Stimulated activated naive CD8-positive, alpha-beta T cell treated with anti-CD3 and anti-CD28 coated beads, Interleukin-15, amount 100 ng/mL, for 72 hours (primary cell): ENCODE data around the gene BLVRB.

Source experiments
- ATAC-seq: fragments of 150-1000 bp; cut with Tn5 transposase; 2 replicates; pipeline ENCODE4 v1.10.0; 2021; ENCODE audit warnings: mild to moderate bottlenecking, moderate library complexity
- DNase-seq, 2 donors: peaks; one replicate each; pipeline ENCODE4 v3.0.0; 2021 to 2022
- H3K27ac Mint-ChIP-seq, 2 donors: one replicate each; pipeline ENCODE4 v1.8.0; 2022; ENCODE audit warnings: mild to moderate bottlenecking in 2 of 2, mixed read lengths in 2 of 2, moderate library complexity in 2 of 2
- H3K27me3 Mint-ChIP-seq: one replicate; pipeline ENCODE4 v1.8.0; 2022; ENCODE audit warnings: mixed read lengths
- H3K4me1 Mint-ChIP-seq: one replicate; pipeline ENCODE4 v1.8.0; 2022; ENCODE audit warnings: mild to moderate bottlenecking, mixed read lengths
- H3K4me3 Mint-ChIP-seq, 2 donors: one replicate each; pipeline ENCODE4 v1.8.0; 2022; ENCODE audit warnings: mild to moderate bottlenecking in 2 of 2, mixed read lengths in 2 of 2, moderate library complexity in 1 of 2
- H3K9me3 Mint-ChIP-seq, 2 donors: one replicate each; pipeline ENCODE4 v1.8.0; 2022; ENCODE audit warnings: mixed read lengths in 2 of 2

BLVRB gene

GRCh38 chr19:40465557-40466218 lies at the start of gene BLVRB:
Gene BLVRB (minus strand): TSS chr19:40465745. CDS start chr19:40465688, 57 bp downstream.
- Mint-ChIP-seq H3K9me3 (no peaks in the 10 kb centered on the region), H3K4me1 (peaks cover 28% of the 10 kb centered on the region), H3K27me3 (peaks cover 9% of the 10 kb centered on the region), H3K27ac (peak within 1 kb of the TSS; percentile 68 to 93), H3K4me3 (peak within 1 kb of the TSS; percentile 84 to 87)
- ATAC-seq = peak; percentile 90
- DNase-seq = peak; percentile 99

GRCh38 chr19:40513741-40514315 lies 48.3 kb upstream of the BLVRB start:
- ATAC-seq (no peak), DNase-seq (no peak)
- H3K9me3 Mint-ChIP-seq = no peaks in the 10 kb centered on the region
- H3K4me1 Mint-ChIP-seq = peaks cover 8% of the 10 kb centered on the region
- H3K27ac Mint-ChIP-seq = no peak overlapping the region
- no peak overlapping the region for H3K4me3 Mint-ChIP-seq
- H3K27me3 Mint-ChIP-seq = peaks cover 62% of the 10 kb centered on the region

- Mint-ChIP-seq H3K4me3 (no peak overlapping the region), H3K27ac (no peak overlapping the region), H3K9me3 (no peaks in the 10 kb centered on the region), H3K4me1 (peaks cover 8% of the 10 kb centered on the region), H3K27me3 (peaks cover 67% of the 10 kb centered on the region)
- ATAC-seq (no peak), DNase-seq (no peak)
Observed at GRCh38 chr19:40513345-40513678, 47.8 kb upstream of the BLVRB start.

DNA sequence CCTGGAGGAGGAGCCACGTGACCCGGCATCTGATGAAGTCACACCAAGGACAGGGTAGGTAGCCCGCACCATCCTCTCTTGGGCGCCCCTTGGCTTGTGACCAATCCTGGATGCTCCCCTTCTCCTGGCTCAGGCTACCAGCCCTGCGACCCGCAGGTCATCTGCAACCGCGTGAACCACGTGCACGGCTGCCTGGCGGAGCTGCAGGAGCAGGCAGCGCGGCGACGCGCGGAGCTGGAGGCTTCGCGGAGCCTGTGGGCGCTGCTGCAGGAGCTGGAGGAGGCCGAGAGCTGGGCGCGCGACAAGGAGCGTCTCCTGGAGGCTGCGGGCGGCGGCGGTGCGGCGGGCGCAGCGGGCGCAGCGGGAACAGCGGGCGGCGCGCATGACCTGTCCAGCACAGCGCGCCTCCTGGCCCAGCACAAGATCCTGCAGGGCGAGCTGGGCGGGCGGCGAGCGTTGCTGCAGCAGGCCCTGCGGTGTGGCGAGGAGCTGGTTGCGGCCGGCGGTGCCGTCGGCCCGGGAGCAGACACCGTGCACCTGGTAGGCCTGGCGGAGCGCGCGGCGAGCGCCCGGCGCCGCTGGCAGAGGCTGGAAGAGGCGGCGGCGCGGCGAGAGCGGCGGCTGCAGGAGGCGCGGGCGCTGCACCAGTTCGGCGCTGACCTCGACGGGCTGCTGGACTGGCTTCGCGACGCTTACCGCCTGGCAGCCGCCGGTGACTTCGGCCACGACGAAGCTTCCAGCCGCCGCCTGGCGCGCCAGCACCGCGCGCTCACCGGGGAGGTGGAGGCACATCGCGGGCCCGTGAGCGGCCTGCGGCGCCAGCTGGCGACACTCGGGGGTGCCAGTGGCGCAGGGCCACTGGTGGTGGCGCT lies 47.2 kb upstream of the BLVRB start:
- ATAC-seq (no peak), DNase-seq (no peak)
- peak overlapping the region in 1 of 2 donors; percentile 66 for H3K4me3 Mint-ChIP-seq
- peaks cover 71% of the 10 kb centered on the region for H3K27me3 Mint-ChIP-seq
- H3K9me3 Mint-ChIP-seq = no peaks in the 10 kb centered on the region
- no peak overlapping the region for H3K27ac Mint-ChIP-seq
- peaks cover 8% of the 10 kb centered on the region for H3K4me1 Mint-ChIP-seq

DNA sequence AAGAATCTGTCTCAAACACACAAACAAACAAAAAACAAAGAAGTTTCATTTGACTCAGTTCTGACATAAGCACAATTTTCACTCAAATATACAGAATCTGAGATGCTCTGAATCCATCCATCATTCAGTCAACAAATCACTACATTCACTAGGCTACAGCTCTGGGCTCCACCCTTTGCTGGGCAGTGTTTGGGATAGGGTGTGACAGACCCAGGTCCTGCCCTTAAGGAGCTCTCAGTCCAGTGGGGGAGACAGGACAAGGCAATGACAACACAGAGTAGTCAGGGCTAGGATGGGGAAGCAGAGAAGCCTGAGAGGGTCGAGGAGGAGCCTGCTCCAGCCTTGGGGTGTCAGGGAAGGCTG lies 46.5 kb upstream of the BLVRB start:
- DNase-seq = no peak
- no peaks in the 10 kb centered on the region for H3K9me3 Mint-ChIP-seq
- H3K27ac Mint-ChIP-seq = no peak overlapping the region
- ATAC-seq = no peak
- peak overlapping the region in 1 of 2 donors; percentile 66 for H3K4me3 Mint-ChIP-seq
- peaks cover 64% of the 10 kb centered on the region for H3K27me3 Mint-ChIP-seq
- H3K4me1 Mint-ChIP-seq = peaks cover 8% of the 10 kb centered on the region

DNA sequence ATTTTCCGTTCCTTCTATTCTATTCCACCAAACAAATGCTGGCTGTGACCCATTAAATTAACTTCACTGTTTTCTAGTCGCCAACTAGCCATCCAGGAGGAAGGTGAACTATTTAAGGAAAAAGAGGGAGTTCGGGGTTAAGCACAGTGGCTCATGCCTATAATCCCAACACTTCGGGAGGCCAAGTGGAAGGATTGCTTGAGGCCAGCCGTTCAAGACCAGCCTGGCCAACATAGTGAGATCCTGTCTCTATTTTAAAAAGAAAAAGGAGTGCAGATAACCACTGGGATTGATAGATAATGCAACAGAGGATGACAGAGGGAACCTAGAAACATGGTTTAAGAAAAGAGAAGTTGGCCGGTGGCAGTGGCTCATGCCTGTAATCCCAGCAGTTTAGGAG lies 45.9 kb upstream of the BLVRB start:
- Mint-ChIP-seq H3K27me3 (peaks cover 59% of the 10 kb centered on the region), H3K27ac (no peak overlapping the region), H3K4me1 (peaks cover 8% of the 10 kb centered on the region), H3K4me3 (no peak overlapping the region), H3K9me3 (no peaks in the 10 kb centered on the region)
- ATAC-seq (no peak), DNase-seq (no peak)

DNA sequence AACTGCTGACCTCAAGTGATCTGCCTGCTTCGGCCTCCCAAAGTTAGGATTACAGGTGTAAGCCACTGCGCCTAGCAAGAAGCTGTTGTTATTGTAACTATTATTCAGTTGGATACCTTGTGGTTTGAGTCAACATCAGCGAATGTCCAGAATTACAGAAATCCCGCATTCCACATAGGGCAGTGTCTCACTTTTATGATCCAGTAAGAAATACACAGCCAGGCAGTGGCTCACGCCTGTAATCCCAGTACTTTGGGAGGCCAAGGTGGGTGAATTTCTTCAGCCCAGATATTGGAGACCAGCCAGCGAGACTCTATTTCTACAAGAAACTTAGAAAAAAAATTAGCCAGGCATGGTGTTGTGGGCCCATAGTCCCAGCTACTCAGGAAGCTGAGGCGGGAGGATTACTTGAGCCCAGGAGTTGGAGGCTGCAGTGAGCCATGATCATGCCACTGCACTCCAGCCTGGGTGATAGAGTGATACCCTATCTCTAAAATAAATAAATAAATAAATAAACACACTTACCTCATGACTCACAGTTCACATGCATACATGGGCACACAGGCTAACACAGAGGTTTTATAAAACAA lies 45.1 kb upstream of the BLVRB start:
- peaks cover 59% of the 10 kb centered on the region for H3K27me3 Mint-ChIP-seq

GRCh38 chr19:40508739-40509260 lies 43.3 kb upstream of the BLVRB start:
- Mint-ChIP-seq H3K27ac (no peak overlapping the region), H3K4me1 (peaks cover 8% of the 10 kb centered on the region), H3K4me3 (no peak overlapping the region), H3K27me3 (peaks cover 51% of the 10 kb centered on the region), H3K9me3 (no peaks in the 10 kb centered on the region)
- DNase-seq (no peak), ATAC-seq (no peak)

More for the DNA sequence above, 45.1 kb upstream of the BLVRB start:
- Mint-ChIP-seq H3K4me1 (peaks cover 8% of the 10 kb centered on the region), H3K9me3 (no peaks in the 10 kb centered on the region), H3K27ac (no peak overlapping the region), H3K4me3 (no peak overlapping the region)
- ATAC-seq (no peak), DNase-seq (no peak)

- no peak overlapping the region for H3K4me3 Mint-ChIP-seq
- ATAC-seq = no peak
- H3K9me3 Mint-ChIP-seq = no peaks in the 10 kb centered on the region
- no peak for DNase-seq
- peaks cover 53% of the 10 kb centered on the region for H3K27me3 Mint-ChIP-seq
- no peak overlapping the region for H3K27ac Mint-ChIP-seq
- peaks cover 8% of the 10 kb centered on the region for H3K4me1 Mint-ChIP-seq
Observed at GRCh38 chr19:40507892-40508291, 42.3 kb upstream of the BLVRB start.

- Mint-ChIP-seq H3K27ac (no peak overlapping the region), H3K4me3 (no peak overlapping the region), H3K4me1 (no peaks in the 10 kb centered on the region), H3K9me3 (no peaks in the 10 kb centered on the region), H3K27me3 (peaks cover 45% of the 10 kb centered on the region)
- ATAC-seq (no peak), DNase-seq (no peak)
Observed at GRCh38 chr19:40506099-40506498, 40.6 kb upstream of the BLVRB start.

- Mint-ChIP-seq H3K9me3 (no peaks in the 10 kb centered on the region), H3K4me3 (no peak overlapping the region), H3K27ac (no peak overlapping the region), H3K4me1 (no peaks in the 10 kb centered on the region), H3K27me3 (peaks cover 31% of the 10 kb centered on the region)
- ATAC-seq = no peak
- no peak for DNase-seq
Observed at GRCh38 chr19:40503320-40503695, 37.8 kb upstream of the BLVRB start.

DNA sequence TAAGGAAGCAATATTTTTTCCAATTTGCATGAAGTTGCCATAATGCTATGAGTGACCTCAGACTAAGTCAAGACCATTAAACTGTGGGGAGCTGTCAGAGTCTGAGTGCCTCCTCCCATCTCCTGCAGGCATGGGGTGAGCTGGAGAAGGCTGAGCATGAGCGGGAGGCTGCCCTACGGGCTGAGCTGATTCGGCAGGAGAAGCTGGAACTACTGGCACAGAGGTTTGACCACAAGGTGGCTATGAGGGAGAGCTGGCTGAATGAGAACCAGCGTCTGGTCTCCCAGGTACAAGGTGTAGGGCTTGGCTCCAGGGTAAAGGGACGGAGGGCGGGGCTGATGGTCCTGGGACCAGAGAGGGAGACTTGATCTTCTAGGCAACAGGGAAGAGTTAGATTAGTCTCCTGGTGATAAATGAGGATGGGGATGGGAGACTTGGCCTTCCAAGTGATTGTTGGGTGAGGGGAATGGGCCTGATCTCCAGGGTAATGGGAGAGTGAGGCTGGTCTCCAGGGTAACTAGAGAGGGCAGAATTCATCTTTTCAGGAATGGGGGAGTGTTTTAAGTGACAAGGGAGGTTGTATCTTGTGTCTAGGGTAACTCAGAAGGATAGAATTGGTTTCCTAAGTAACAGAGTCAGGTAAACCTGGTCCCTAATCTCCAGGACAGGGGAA lies 37.2 kb upstream of the BLVRB start:
- ATAC-seq = no peak
- no peak overlapping the region for H3K27ac Mint-ChIP-seq
- no peak for DNase-seq
- H3K27me3 Mint-ChIP-seq = peaks cover 26% of the 10 kb centered on the region
- H3K4me1 Mint-ChIP-seq = no peaks in the 10 kb centered on the region
- H3K4me3 Mint-ChIP-seq = no peak overlapping the region
- H3K9me3 Mint-ChIP-seq = no peaks in the 10 kb centered on the region

DNA sequence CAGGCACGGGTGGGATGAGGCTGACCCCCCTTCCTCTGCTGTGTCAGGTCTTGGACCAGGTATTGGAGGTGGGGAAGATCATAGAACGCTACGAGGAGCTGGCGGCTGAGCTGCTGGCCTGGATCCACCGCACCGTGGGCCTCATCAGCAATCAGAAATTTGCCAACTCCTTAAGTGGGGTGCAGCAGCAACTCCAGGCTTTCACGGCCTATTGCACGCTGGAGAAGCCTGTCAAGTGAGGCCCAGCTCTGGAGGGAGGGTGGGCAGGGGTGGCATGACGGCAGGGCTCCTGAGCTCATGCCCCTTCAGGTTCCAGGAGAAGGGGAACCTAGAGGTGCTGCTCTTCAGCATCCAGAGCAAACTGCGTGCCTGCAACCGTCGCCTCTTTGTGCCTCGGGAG lies 36.5 kb upstream of the BLVRB start:
- ATAC-seq = no peak
- Mint-ChIP-seq H3K27ac (no peak overlapping the region), H3K9me3 (no peaks in the 10 kb centered on the region), H3K27me3 (peaks cover 26% of the 10 kb centered on the region), H3K4me1 (no peaks in the 10 kb centered on the region), H3K4me3 (no peak overlapping the region)
- no peak for DNase-seq

DNA sequence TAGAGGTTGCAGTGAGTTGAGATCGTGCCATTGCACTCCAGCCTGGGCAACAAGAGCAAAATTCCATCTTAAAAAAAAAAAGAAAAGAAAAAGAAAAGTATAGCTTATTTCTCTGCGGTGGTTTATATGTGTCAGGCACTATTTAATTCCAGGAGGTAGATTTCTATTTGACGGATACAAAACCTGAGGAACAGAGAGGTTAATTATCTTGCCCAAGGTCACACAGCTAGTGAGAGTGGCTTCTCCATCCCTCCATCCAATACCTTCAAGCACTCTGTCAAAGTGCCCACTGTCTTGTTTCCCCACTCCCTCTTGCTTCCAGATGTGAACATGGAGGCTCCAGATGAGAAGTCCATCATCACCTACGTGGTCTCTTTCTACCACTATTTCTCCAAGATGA lies 36.1 kb upstream of the BLVRB start:
- peaks cover 26% of the 10 kb centered on the region for H3K27me3 Mint-ChIP-seq
- H3K9me3 Mint-ChIP-seq = no peaks in the 10 kb centered on the region
- ATAC-seq (no peak), DNase-seq (no peak)
- H3K4me3 Mint-ChIP-seq = no peak overlapping the region
- no peaks in the 10 kb centered on the region for H3K4me1 Mint-ChIP-seq
- no peak overlapping the region for H3K27ac Mint-ChIP-seq
